Activated naive CD4-positive, alpha-beta T cell treated with anti-CD3 and anti-CD28 coated beads, Interleukin-2, amount 10 ng/mL, durations not matched to agents 7 days and 5 days (primary cell): ENCODE results near the gene TNFRSF18.
A peak's percentile ranks its signal among the peaks of the same experiment; 100 is the strongest.

Experiments
- CTCF ChIA-PET: fragments of 350-600 bp; sonication (Branson Sonifier 250); formaldehyde crosslinking; loops from one replicate; lab custom pipeline; 2021; ENCODE audit warnings: antibody characterized with exemption; lab: Charles Lee
- DNase-seq: peaks from one replicate; pipeline ENCODE4 v3.0.0-alpha.2; 2020
- H3K27ac Mint-ChIP-seq: one replicate; pipeline ENCODE4 v1.8.0; 2021; ENCODE audit warnings: mild to moderate bottlenecking, moderate library complexity, mixed read lengths
- H3K27me3 Mint-ChIP-seq: one replicate; pipeline ENCODE4 v1.8.0; 2021; ENCODE audit warnings: mild to moderate bottlenecking, mixed read lengths
- H3K36me3 Mint-ChIP-seq: one replicate; pipeline ENCODE4 v1.8.0; 2021; ENCODE audit warnings: mixed read lengths
- H3K4me1 Mint-ChIP-seq: one replicate; pipeline ENCODE4 v1.8.0; 2021; ENCODE audit warnings: mixed read lengths
- H3K4me3 Mint-ChIP-seq: one replicate; pipeline ENCODE4 v1.8.0; 2021; ENCODE audit warnings: mild to moderate bottlenecking, moderate library complexity, mixed read lengths
- H3K9me3 Mint-ChIP-seq: one replicate; pipeline ENCODE4 v1.8.0; 2021; ENCODE audit warnings: mixed read lengths

Gene TNFRSF18

DNA sequence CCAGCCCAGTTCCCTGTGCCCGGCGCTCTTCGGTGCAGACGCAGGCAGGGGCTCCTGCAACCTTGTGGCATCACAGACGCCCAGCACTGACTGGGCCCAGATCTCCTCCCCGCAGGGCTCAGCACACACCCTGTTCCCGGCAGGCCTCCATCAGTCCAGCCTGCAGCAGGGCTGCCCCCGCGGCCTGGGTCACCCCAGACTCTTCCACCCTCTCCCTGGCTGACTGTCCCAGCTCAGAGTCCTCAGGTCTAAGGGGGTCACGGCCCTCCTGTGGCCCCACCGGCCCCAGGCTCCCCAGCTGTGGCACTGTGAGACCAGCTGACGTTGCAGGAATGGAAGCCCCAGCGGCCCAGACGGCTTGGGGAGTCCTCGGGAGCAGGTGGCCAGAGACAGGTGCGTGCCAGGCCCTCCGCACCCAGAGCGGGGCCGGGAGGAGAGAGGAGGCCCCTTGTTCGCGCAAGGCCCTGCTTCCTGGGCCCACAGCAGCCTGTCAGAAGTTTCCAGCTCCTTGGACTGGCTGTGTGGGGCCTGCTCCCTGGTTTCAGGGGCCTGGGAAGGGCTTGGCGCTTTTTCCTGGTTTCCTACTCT, 29.9 kb upstream of the TNFRSF18 start:
- Mint-ChIP-seq H3K4me3 (no peak overlapping the region), H3K27me3 (peaks cover 5% of the 10 kb centered on the region), H3K4me1 (peaks cover 15% of the 10 kb centered on the region), H3K36me3 (peaks cover 10% of the 10 kb centered on the region), H3K27ac (no peak overlapping the region), H3K9me3 (no peaks in the 10 kb centered on the region)
- DNase-seq: no peak
- CTCF ChIA-PET: interaction anchor here (2.1 kb wide), 1 partner anchor 114 kb away, joined by 7 read pairs; no protein-coding TSS in a partner anchor

DNA sequence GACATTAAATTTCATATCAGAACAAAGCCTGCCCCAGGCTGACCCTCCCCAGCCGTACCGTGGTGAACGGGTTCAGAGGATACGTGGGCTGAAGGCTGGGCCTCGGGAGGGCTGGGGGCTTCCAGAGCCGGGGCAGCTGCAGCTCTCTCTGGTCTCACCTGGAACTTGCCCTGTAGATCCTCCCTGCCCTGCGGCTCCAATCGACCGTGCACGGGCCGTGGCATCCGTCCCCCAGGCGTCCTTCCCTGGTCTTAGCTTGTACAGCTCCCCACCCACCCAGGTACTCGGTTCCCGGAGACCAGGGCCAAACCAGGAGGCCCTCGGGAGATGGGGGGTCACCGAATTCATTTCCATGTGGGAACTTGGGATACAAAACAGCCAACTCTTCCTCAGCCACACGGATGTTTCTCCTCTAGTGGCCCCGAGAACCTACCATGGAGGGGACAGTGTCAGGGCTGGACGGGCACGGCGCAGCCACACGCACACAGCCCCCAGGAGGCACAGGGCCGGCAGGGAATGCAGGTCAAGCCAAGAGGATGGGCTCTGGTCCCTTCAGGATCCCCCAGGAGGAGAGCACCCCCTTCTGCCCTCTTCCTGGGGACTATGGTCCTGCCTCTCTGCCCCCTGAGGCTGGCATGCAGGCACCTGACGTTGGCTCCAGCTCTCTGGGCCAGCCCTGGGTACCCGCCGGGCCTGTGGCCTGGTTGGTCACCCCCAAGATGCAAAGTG, 28.8 kb upstream of the TNFRSF18 start:
- Mint-ChIP-seq H3K4me1 (peaks cover 22% of the 10 kb centered on the region), H3K9me3 (no peaks in the 10 kb centered on the region), H3K4me3 (no peak overlapping the region), H3K27me3 (peaks cover 5% of the 10 kb centered on the region), H3K36me3 (peaks cover 16% of the 10 kb centered on the region), H3K27ac (no peak overlapping the region)
- CTCF ChIA-PET: interaction anchor here (1.1 to 2.1 kb wide), 2 partner anchors 20 to 113 kb away, joined by 3 to 7 read pairs; no protein-coding TSS in a partner anchor
- no peak for DNase-seq

DNA sequence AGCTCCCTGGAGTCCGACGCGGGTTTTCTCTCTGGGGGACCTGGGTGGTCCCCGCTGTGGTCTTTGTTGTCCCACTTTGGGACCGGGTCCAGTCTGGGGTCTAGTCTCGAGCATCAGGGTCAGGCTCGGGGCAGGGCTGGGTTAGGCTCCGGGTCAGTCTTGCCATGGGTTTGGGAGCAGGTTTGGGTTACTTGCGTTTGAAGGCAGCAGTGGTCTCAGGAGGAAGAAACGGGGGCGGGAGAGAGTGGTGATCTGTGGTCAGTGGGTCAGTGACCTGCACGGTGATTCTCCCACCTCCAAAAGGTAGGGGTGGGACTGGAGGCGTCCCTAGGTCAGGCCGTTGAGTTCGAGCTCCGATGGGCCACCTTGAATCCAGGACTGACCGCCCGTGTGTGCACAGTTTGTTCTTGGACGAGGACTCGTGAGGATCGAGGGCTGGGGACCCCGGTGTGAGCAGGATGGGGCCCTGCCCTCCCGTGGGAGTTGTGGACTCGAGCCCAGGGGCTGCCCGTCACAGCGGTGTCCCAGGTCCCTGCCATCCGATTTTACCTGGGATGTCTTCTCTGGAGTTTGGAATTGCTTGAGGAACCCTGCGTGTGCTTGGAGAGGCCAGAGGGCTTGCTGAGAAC, 27.9 kb upstream of the TNFRSF18 start:
- CTCF ChIA-PET: interaction anchor here (1.1 kb wide), 1 partner anchor 19 kb away, joined by 3 read pairs; no protein-coding TSS in a partner anchor
- peak overlapping the region; percentile 26 for H3K4me3 Mint-ChIP-seq

DNA sequence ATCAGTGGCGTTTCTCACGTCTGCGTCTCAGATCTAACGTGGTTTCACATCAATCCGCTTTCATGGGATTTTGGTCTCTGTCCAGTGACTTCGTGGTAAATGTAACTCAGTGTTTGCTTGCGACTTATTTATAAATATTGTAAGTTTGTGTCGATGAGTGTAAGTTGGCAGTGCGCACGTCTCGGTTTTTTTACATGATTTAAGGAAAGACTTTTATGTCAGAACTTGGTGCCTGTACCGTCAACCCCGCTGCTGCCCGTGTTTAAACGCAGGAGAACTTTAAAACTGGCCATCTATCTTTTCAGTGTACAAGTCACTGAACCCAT, 27.1 kb upstream of the TNFRSF18 start:
- no peak for DNase-seq
- Mint-ChIP-seq H3K4me1 (peaks cover 29% of the 10 kb centered on the region), H3K36me3 (peaks cover 28% of the 10 kb centered on the region), H3K9me3 (no peaks in the 10 kb centered on the region), H3K27ac (peak overlapping the region; percentile 6), H3K4me3 (peak overlapping the region; percentile 67), H3K27me3 (no peaks in the 10 kb centered on the region)
- CTCF ChIA-PET: no interaction called here

More for the DNA sequence above, 27.9 kb upstream of the TNFRSF18 start:
- DNase-seq: no peak
- Mint-ChIP-seq H3K4me1 (peaks cover 29% of the 10 kb centered on the region), H3K27ac (no peak overlapping the region), H3K36me3 (peaks cover 23% of the 10 kb centered on the region), H3K27me3 (peaks cover 5% of the 10 kb centered on the region), H3K9me3 (no peaks in the 10 kb centered on the region)

DNA sequence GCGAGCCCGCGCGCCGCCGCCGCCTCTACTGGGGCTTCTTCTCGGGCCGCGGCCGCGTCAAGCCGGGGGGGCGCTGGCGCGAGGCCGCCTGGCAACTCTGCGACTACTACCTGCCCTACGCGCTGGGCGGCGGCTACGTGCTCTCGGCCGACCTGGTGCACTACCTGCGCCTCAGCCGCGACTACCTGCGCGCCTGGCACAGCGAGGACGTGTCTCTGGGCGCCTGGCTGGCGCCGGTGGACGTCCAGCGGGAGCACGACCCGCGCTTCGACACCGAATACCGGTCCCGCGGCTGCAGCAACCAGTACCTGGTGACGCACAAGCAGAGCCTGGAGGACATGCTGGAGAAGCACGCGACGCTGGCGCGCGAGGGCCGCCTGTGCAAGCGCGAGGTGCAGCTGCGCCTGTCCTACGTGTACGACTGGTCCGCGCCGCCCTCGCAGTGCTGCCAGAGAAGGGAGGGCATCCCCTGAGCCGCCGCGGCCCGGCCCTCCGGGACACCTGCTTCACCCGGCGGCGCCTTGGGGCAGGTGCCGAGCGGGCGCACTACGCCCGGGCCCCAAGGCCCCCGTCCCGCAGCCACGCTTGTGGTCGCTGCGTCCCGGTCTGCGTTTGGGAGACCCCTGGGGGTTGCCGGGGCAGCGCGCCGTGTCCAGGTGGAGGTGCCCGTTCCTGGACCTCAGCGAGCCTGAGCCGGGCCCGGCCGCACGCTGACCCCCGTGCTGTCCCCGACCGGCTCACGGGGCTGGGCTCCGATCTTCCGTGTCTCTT, 26.6 kb upstream of the TNFRSF18 start:
- peaks cover 28% of the 10 kb centered on the region for H3K36me3 Mint-ChIP-seq
- CTCF ChIA-PET: no interaction called here
- DNase-seq: no peak
- H3K27ac Mint-ChIP-seq: peak overlapping the region; percentile 6
- H3K4me3 Mint-ChIP-seq: peak overlapping the region; percentile 67
- no peaks in the 10 kb centered on the region for H3K27me3 Mint-ChIP-seq
- peaks cover 29% of the 10 kb centered on the region for H3K4me1 Mint-ChIP-seq
- H3K9me3 Mint-ChIP-seq: no peaks in the 10 kb centered on the region

DNA sequence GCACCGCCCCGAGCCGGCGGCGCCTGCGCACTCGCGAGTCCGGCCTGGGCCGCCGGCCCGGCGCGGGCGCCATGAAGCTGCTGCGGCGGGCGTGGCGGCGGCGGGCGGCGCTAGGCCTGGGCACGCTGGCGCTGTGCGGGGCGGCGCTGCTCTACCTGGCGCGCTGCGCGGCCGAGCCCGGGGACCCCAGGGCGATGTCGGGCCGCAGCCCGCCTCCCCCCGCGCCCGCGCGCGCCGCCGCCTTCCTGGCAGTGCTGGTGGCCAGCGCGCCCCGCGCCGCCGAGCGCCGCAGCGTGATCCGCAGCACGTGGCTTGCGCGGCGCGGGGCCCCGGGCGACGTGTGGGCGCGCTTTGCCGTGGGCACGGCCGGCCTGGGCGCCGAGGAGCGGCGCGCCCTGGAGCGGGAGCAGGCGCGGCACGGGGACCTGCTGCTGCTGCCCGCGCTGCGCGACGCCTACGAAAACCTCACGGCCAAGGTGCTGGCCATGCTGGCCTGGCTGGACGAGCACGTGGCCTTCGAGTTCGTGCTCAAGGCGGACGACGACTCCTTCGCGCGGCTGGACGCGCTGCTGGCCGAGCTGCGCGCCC, 25.9 kb upstream of the TNFRSF18 start, which contains the start of gene B3GALT6:
TSS of gene B3GALT6 (plus strand) at position 30 of the 588 bp plus-strand sequence. CDS start at position 72, 42 bp downstream.
- Mint-ChIP-seq H3K4me3 (peak within 1 kb of the TSS; percentile 95), H3K27me3 (no peaks in the 10 kb centered on the region), H3K4me1 (peaks cover 29% of the 10 kb centered on the region), H3K9me3 (no peaks in the 10 kb centered on the region), H3K36me3 (peaks cover 28% of the 10 kb centered on the region), H3K27ac (peak within 1 kb of the TSS; percentile 92)
- DNase-seq: no peak
- CTCF ChIA-PET: no interaction called here

DNA sequence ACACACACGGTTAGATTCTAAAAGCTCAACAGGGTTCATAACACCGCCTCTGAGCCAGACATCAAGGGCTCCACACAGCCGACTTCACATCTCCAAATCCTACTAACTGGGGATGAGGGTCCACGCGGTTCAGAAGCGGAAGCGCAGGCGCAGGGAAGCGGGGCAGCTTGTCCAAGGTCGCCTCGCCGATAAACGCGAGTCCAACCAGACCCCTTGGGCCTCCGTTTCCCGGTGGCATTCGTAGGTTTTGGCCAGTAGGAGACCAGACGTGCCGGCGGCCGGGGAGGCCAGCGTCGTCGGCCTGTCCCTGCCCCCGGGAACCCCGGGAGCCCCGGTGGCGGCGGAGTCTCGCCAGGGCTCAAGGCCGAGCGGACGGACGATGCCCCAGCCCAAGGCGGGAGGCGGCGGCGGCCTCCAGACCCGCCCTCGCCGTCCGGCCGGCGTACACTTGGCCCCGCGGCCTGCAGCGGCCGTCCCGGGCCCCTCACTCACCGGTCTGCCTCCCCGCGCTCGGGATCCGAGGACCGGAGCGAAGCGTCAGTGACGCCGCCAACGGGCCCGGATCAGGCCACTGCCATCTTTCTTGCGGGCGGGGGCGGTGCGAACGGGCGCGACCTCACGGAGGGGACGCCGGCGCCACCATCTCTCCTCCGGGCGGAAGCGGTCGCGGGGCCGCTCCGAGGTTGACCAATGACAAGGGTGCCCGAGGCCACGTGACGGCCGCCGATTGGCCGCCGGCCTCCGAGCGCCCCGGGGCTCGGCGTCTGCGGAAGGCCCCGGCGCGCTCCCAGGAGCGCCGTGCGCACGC, 25.2 kb upstream of the TNFRSF18 start, which contains the start of gene SDF4:
TSS of gene SDF4 (minus strand) at position 602 of the 808 bp plus-strand sequence. CDS start 3,229 bp downstream, outside the sequence.
- H3K9me3 Mint-ChIP-seq: no peaks in the 10 kb centered on the region
- DNase-seq: peak; percentile 98
- peaks cover 29% of the 10 kb centered on the region for H3K4me1 Mint-ChIP-seq
- H3K27me3 Mint-ChIP-seq: no peaks in the 10 kb centered on the region
- H3K36me3 Mint-ChIP-seq: peaks cover 28% of the 10 kb centered on the region
- CTCF ChIA-PET: interaction anchor here (0.6 to 3.2 kb wide), 3 partner anchors 16 to 110 kb away, joined by 3 to 38 read pairs (median 5); no protein-coding TSS in a partner anchor
- peak within 1 kb of the TSS; percentile 95 for H3K4me3 Mint-ChIP-seq
- peak within 1 kb of the TSS; percentile 92 for H3K27ac Mint-ChIP-seq

DNA sequence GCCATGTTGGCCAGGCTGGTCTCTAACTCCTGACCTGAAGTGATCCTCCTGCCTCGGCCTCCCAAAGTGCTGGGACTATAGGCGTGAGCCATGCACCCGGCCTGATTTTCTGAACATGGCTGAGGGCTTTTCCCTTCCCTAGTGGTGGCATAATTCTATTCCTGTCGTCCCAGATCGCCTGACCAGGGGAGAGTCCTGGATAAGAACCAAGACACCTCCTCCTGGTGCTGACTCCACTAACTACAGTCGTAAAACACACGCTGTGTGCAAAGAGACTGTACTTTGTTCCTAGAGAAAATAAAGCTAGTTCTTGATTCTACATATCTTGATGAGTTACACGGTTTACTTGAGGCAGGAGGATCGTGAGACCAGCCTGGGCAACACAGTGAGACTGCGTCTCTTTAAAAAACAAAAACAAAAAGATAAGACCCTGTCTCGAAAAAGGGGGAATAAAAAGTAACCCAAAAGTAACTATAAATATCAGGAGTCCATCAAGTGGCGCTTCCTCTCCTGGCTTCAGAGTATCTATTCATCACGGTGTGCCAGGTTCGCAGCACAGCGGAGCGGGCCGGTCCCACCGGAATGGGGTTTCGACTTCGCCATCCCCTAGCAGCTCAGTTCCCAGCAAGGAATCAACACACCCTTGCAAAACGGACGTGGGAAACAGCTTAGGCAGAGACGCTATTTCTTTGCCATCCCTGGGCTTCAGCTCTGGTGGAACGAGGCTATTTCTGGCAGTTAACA, 24.4 kb upstream of the TNFRSF18 start:
- Mint-ChIP-seq H3K4me3 (peak overlapping the region; percentile 95), H3K27me3 (no peaks in the 10 kb centered on the region), H3K9me3 (no peaks in the 10 kb centered on the region), H3K36me3 (peaks cover 30% of the 10 kb centered on the region), H3K27ac (peak overlapping the region; percentile 92), H3K4me1 (peaks cover 29% of the 10 kb centered on the region)
- CTCF ChIA-PET: interaction anchor here (0.6 to 3.2 kb wide), 5 partner anchors 15 to 229 kb away, joined by 3 to 38 read pairs (median 4); no protein-coding TSS in a partner anchor
- no peak for DNase-seq

DNA sequence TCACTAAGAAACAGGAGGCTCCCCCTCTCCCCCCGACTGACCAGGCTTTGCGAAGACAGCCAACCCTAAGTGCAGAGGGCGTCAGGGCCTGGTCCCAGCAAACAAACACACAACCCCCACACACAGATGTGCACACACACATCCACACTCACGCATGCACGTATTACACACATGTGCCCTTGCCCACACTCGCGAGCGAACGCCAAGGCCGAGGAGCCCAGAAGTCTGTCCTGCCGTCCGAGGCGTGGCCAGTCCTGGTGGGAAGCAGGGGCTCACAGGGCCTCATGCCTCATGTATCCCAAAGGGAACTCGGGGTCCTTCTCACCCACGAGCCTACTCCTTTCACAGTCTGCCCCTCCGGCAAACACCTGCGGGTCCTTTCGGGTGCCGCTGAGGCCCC, 23.4 kb upstream of the TNFRSF18 start:
- H3K27ac Mint-ChIP-seq: no peak overlapping the region
- DNase-seq: no peak
- H3K36me3 Mint-ChIP-seq: peaks cover 37% of the 10 kb centered on the region
- no peaks in the 10 kb centered on the region for H3K27me3 Mint-ChIP-seq
- peak overlapping the region; percentile 38 for H3K4me3 Mint-ChIP-seq
- CTCF ChIA-PET: interaction anchor here (0.6 to 3.2 kb wide), 3 partner anchors 108 to 228 kb away, joined by 4 to 38 read pairs (median 4); no protein-coding TSS in a partner anchor
- peaks cover 29% of the 10 kb centered on the region for H3K4me1 Mint-ChIP-seq
- H3K9me3 Mint-ChIP-seq: no peaks in the 10 kb centered on the region

DNA sequence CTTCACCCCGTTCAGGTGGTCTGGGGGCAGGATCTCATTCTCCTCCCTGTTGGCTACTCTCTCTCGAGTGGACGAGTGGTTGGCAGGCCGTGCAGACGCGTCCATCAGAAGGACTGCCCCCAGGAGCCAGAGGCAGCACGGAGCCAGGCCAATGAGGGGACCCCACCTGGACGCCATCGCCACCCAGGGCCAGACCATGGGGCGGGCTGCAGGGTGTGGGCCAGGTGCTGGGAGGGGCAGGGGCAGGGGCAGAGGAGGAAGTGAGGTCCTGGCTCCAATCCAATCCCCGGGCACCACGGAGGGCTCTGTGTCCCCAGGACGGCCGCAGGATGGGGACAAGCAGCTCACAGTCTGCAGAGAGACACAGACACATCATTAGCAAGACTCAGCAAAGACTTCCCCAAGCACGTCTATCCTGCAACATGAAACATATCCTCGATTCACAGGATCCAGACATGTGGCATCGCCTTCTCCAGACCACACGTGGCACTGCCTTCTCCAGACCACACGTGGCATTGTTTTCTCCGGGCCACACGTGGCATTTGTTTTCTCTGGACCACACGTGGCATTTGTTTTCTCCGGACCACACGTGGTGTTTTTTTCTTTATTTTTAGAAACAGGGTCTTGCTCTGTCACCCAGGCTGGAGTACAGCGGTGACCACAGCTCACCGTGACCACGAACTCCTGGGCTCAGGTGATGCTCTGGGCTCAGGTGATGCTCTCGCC, 22.4 kb upstream of the TNFRSF18 start:
- H3K4me3 Mint-ChIP-seq: no peak overlapping the region

DNA sequence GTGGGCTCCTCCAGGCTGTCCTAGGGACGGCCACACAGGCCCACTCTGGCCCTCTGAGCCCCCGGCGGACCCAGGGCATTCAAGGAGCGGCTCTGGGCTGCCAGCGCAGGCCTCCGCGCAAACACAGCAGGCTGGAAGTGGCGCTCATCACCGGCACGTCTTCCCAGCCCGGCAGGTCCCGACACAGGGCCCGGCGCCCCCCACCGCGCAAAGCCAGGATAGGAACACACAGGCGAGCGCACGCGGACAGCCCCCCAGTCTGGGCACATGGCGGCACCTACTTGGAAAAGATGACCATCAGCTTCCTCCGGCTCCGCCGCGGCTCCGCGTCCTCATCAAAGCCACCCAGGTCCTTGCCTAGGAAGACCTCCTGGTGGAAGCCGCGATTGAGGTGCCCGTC, 21.8 kb upstream of the TNFRSF18 start:
- Mint-ChIP-seq H3K9me3 (no peaks in the 10 kb centered on the region), H3K27me3 (no peaks in the 10 kb centered on the region), H3K4me3 (no peak overlapping the region), H3K36me3 (peaks cover 37% of the 10 kb centered on the region), H3K27ac (no peak overlapping the region), H3K4me1 (peaks cover 14% of the 10 kb centered on the region)
- DNase-seq: no peak
- CTCF ChIA-PET: no interaction called here

More for the DNA sequence above, 22.4 kb upstream of the TNFRSF18 start:
- peaks cover 37% of the 10 kb centered on the region for H3K36me3 Mint-ChIP-seq
- no peak for DNase-seq
- H3K27ac Mint-ChIP-seq: no peak overlapping the region
- H3K9me3 Mint-ChIP-seq: no peaks in the 10 kb centered on the region
- no peaks in the 10 kb centered on the region for H3K27me3 Mint-ChIP-seq
- peaks cover 19% of the 10 kb centered on the region for H3K4me1 Mint-ChIP-seq
- CTCF ChIA-PET: interaction anchor here (1.8 to 3.2 kb wide), 2 partner anchors 107 to 111 kb away, joined by 4 to 38 read pairs; no protein-coding TSS in a partner anchor

DNA sequence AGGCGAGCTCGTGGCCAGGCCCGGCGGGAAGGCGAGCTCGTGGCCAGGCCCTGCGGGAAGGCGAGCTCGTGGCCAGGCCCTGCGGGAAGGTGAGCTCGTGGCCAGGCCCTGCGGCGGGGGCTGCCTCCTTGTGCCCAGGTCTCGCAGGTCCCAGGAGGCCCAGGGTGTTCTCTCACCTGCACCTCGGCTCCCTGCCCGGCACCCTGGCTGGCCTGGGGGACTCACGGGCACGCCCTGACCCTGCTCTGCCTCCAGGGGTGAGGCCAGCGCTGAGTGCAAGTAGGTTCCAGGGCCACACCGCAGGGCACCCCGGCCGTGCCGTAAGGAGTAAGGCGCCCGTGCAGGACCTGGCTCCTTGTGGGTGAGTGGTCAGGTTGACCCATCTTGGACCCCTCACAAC, 21.0 kb upstream of the TNFRSF18 start:
- Mint-ChIP-seq H3K4me1 (peaks cover 18% of the 10 kb centered on the region), H3K27ac (no peak overlapping the region), H3K27me3 (no peaks in the 10 kb centered on the region), H3K9me3 (no peaks in the 10 kb centered on the region), H3K36me3 (peaks cover 44% of the 10 kb centered on the region), H3K4me3 (no peak overlapping the region)
- CTCF ChIA-PET: no interaction called here
- DNase-seq: no peak
